GM21390 (cell line): ENCODE results near the gene SMARCD2.

Experiments
- ATAC-seq: cut with Tn5 transposase; IDR thresholded peaks from one replicate; pipeline ENCODE4 v1.9.1; 2021; ENCODE audit not compliant: unreplicated experiment

SMARCD2 gene

DNA sequence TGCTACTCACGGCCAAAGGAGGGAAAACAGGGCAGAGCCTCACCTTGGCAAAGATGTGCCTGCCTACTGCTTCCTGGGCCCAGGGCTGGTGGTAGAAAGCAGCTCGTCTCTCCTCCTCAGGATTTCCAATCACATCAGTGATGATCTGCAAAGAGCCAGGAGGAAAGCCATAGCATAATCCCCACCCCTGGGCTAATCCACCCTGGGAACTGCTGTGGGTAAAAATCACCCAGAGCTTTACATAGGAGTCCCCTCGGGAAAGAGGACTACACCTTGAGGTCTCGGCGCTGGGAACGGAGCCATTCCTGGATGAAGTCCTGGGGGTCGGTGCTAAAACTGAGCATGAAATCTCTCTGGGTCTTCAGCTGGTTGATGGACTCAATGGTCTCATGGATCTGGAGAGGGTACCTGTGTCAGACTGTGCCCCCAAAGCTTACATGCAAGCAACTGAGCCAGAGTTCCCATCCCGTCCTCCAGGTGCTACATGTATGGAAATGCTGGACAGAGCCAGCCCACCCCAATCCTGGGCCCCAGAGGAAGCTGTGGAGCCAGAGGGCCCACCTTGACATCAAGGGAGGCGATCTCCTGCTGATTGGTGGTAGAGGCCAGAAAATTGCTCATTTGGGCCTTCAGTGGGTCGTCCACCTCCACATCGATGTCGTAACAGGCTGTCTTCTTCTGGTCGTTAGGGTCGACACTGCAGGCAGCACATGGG, 9.3 kb downstream of the SMARCD2 start:
- ATAC-seq, result no peak

- ATAC-seq, result no peak
Measured at GRCh38 chr17:63832455-63832854, 10.0 kb downstream of the SMARCD2 start.

- ATAC-seq, result no peak
Measured at GRCh38 chr17:63832014-63832413, 10.5 kb downstream of the SMARCD2 start.

GRCh38 chr17:63831505-63831904, 11.0 kb downstream of the SMARCD2 start:
- no peak for ATAC-seq

- no peak for ATAC-seq
Measured at GRCh38 chr17:63830904-63831491, 11.5 kb downstream of the SMARCD2 start.

DNA sequence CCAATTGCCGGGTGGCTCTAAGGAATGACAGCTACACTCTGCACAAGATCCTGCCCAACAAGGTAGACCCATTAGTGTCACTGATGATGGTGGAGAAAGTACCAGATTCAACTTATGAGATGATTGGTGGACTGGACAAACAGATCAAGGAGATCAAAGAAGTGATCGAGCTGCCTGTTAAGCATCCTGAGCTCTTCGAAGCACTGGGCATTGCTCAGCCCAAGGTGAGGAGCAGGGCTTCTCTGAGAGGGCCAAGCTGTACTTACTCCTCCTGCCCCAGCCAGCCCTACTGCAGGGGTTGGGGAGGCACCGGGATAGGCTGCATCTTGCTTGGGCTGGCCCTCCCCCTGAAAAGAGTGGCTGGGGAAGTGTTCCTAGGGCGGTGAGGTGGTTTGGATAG, 12.2 kb downstream of the SMARCD2 start:
- ATAC-seq, result no peak

- ATAC-seq, result no peak
Measured at GRCh38 chr17:63828936-63829335, 13.5 kb downstream of the SMARCD2 start.

- no peak for ATAC-seq
Measured at GRCh38 chr17:63827801-63828221, 14.7 kb downstream of the SMARCD2 start.

GRCh38 chr17:63827002-63827800, 15.3 kb downstream of the SMARCD2 start, which contains the start of the genes FTSJ3 and PSMC5:
TSS of gene FTSJ3 (minus strand) at chr17:63827663. CDS start at chr17:63826902, 761 bp downstream.
TSS of gene PSMC5 (plus strand) at chr17:63827431. CDS start at chr17:63827491, 60 bp downstream.
- ATAC-seq, result peak; percentile 83

GRCh38 chr17:63826468-63827001, 15.9 kb downstream of the SMARCD2 start:
- peak; percentile 4 for ATAC-seq

DNA sequence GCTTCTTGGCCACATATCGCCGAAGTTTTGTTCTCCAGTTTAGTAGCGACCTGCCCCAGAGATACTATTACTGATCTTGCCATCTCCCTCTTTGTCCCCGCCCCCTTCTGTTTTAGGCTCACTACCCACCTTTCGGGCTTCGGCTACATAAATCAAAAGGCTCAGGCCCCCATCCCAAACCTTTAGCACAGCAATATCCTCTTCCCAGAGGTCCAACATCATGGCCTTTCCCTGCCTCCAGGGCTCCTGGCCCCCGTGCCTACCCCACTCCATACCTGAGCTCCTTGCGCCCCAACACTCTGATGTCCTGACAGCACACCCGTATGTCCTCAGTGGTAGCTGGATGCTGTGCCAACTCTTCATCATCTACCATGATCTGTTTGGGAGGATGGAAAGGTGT, 18.1 kb downstream of the SMARCD2 start:
- no peak for ATAC-seq

- no peak for ATAC-seq
Measured at GRCh38 chr17:63823659-63824331, 18.7 kb downstream of the SMARCD2 start.

- ATAC-seq, result no peak
Measured at GRCh38 chr17:63822537-63822936, 19.9 kb downstream of the SMARCD2 start.

DNA sequence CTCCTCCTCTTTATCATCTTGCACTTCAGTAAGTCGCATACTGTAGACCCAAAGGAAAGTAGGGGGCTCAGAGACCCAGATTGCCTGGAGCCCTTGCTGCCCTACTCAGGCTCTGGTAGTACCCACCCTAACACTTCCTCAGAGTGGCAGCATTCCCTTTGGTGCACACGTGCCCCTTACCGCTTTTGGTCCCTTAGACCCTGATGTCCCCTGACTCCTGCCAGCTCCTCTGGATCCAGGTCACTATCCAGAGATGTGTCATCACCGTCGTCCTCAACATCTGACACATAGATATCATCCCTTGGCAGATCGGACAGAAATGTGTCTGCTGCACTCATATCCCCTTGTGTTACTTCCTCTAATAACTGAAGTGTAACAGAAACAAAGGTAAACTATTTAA, 20.7 kb downstream of the SMARCD2 start:
- no peak for ATAC-seq

GRCh38 chr17:63820963-63821561, 21.4 kb downstream of the SMARCD2 start:
- no peak for ATAC-seq

- no peak for ATAC-seq
Measured at GRCh38 chr17:63819585-63820537, 22.6 kb downstream of the SMARCD2 start.

DNA sequence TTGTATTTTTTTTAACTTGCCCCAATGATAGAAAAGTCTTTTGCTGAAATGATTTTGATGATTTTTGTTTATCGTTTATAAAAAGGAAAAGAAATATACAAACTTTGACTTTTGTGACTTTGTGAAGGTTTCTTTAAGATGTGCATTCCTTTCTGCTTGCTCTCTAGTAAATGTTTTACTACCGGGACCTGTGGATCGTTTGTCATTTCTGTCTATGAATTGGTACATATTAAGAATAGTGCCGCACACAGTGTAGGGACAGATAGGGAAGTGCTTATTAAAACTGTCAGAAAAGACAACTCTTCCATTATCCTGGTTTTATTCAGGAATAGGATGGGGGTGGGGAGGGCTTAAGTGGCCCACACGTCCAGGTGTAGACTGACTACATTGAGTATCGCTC, 23.4 kb downstream of the SMARCD2 start:
- no peak for ATAC-seq

DNA sequence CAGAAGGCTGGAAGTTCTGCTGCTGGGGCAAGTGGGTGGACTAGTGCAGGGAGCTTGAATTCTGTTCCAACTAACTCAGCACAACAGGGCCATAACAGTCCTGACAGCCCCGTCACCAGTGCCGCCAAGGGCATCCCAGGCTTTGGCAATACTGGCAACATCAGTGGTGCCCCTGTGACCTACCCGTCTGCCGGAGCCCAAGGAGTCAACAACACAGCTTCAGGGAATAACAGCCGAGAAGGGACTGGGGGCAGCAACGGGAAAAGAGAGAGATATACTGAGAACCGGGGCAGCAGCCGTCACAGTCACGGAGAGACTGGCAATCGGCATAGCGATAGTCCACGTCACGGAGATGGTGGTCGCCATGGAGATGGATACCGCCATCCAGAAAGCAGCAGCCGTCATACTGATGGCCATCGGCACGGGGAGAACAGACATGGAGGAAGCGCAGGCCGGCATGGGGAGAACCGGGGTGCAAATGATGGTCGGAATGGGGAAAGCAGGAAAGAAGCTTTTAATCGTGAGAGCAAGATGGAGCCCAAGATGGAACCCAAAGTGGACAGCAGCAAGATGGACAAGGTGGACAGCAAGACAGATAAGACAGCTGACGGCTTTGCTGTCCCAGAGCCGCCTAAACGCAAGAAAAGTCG, 24.6 kb downstream of the SMARCD2 start:
- no peak for ATAC-seq

- ATAC-seq, result no peak
Measured at GRCh38 chr17:63816669-63817068, 25.8 kb downstream of the SMARCD2 start.
